HG02798 (cell line): ENCODE data around the gene FAM210A.
"Not testable (repeated sequence)": the region's sequence is repeated elsewhere in the genome, so short reads cannot be mapped to it uniquely, and the experiment has no call there.

Experiments used
- ATAC-seq: cut with Tn5 transposase; IDR thresholded peaks from one replicate; pipeline ENCODE4 v1.9.1; 2021; ENCODE audit warnings: mild to moderate bottlenecking; ENCODE audit not compliant: unreplicated experiment, poor library complexity

The FAM210A gene, protein sequence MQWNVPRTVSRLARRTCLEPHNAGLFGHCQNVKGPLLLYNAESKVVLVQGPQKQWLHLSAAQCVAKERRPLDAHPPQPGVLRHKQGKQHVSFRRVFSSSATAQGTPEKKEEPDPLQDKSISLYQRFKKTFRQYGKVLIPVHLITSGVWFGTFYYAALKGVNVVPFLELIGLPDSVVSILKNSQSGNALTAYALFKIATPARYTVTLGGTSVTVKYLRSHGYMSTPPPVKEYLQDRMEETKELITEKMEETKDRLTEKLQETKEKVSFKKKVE

DNA sequence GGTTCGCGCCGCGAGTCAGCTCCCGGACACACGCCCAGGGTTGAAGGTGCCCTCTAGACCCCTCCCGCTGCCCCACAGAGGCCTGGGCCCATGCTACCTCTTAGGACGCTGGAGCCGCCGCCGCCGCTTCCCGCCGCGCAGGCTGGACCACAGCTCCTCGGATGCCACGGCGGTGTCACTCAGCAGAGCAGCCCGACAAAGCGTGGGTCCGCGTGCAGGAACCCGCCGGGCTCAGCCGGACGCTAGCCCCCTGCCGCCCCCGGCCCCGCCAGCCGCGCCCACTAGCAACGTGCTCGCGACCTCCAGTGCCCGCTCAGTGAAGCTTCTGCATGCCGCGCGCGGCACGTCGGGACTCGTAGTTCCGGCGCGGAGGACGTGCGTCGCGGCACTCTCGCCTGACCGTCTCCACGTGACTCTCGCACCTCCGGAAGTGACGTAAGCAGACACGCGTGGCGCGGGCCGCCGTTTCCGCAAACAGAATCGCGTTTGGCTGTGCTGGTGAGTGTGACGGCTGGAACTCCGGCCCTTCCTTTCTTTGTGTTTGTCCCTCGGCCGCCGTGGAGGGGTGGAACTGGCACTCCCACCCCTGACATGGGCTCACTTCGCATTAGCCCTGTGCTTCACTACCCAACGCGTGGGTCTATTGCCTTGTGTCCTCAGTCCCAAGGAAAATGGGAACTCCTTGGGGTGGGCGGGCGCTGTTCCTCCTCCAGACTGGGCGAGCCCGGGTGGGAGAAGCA lies at the start of gene FAM210A, which contains the start of gene RNMT:
FAM210A (minus strand) TSS at position 327 of the 740 bp plus-strand sequence. CDS start 44,481 bp downstream, outside the sequence.
RNMT (plus strand) TSS at position 442 of the 740 bp plus-strand sequence. CDS start 4,845 bp downstream, outside the sequence.
- peak; percentile 97 for ATAC-seq

DNA sequence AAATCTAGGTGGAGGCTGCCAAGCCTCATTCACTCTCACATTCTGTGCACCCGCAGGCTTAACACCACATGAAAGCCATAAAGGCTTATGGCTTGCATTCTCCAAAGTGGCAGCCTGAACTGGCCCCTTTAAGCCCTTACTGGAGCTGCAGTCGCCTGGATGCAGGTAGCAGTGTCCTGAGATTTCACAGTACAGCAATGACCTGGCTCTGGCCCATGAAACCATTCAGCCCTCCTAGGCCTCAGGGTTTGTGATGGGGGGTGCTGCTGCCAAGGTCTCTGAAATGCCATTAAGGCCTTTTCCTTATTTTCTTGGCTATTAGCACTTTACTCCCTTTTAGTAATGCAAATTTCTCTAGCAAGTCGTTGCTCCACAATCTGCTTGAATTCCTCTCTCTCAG lies 48.7 kb upstream of the FAM210A start:
- ATAC-seq: no peak

DNA sequence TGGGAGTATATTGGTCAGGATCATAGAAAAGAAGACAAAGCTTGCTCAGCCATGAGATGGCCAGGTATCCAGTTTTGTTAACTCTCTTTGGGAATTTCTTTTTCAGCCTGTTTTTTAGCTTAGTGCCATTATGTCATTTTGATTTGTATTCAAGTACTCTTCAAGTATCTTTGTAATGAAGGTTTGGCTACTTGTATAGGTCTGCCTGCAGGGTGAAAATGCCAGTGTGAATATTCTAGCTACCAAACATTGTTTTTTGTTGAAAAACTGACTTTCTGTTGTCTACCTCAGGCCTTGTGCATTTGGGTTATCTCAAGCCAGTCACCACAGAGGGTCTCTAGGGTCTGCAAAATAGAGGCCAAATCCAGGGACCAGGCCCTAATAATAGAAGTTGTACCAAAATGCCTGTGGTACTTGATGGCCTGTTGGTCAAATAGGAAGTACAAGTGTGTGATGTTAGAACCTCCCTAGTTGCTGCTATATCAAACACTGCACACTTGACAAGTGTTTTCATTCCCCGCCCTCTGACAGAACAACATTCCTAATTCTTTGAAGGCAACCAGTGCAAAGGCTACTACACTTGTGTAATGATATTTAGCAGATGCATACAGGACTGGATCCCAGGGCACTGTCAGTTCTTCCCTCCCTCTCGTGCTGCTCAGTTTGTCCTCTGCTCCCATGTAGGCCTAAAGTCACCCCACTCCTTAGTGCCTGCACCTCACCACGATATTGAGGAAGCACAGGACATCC lies 36.5 kb upstream of the FAM210A start:
- no peak for ATAC-seq

DNA sequence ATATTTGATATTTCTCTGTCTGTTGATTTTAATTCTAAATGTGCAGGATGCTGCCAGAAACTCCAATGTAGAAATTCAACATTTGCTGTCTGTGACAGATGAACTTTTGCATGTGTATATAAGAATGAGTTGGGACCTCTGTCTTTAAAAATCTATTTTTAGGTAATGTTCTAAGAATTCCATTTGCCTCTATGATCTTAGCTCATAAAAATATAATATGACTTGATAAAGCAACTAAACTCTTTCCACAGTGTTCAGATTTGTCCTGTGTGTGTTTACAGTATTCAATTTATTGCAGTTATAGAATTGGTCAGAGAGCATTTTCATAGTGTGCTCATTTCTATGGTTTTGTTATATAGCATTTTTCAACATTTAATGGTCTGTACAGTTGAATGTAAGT lies 33.7 kb upstream of the FAM210A start:
- no peak for ATAC-seq

DNA sequence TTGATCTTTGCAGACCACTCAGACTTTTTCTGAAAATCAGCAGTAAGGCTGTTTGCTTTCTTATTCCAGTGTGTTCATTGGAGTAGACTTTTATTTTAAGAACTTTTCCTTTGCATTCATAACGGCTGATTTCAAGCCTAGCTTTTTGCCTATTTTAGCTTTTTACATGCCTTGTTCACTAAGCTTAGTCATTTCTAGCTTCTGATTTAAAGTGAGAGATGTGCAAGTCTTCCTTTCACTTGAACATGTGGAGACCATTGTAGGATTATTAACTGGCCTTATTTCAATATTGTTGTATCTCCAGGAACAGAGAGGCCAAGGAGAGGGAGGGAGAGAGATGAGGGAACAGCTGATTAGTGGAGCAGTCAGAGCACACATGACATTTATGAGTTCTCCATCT lies 32.3 kb upstream of the FAM210A start:
- ATAC-seq: no peak

DNA sequence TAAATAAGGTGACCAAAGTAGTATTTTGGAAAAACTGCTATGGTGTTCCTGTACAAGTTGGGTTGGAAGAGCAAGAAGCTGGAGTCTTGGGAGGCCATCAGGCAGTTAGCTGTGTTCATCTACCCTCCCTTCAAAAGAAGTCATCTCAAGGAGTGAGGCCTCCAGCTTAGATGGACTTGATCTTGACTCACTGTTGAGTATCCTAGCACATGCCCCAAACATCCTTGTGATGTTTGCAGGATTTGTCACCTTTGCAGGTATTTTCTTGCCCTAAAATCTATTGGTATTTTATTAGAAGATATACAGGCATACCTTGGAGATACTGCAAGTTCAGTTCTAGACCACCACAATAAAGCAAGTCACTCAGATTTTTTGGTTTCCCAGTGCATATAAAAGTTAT lies 30.3 kb upstream of the FAM210A start:
- ATAC-seq: no peak

DNA sequence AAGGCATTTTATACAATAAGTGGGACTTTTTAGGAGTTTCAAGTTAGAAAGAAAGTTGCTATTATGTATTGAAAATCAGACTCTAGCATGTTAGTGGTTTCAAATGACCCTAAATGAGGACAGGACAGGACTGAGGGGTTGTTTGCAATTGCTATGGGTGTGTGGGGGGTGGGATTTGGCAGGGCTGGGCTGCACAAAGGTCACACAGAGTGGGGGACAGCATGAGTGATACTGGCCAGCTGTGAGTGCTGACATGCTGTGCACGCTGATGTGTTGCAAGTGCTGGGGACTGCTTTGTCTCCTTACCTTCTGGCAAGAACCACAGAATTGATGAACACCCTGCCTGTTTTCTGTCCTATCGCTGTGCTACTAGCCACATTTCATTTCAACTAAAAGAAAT lies 29.9 kb upstream of the FAM210A start:
- no peak for ATAC-seq

DNA sequence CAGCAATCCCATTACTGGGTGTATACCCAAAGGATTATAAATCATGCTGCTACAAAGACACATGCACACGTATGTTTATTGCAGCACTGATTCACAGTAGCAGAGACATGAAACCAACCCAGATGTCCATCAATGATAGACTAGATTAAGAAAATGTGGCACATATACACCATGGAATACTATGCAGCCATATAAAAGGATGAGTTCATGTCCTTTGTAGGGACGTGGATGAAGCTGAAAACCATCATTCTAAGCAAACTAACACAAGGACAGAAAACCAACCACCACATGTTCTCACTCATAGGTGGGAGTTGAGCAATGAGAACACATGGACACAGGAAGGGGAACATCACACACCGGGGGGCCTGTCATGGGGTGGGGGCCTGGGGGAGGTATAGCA lies 25.2 kb upstream of the FAM210A start:
- not testable (repeated sequence) for ATAC-seq

DNA sequence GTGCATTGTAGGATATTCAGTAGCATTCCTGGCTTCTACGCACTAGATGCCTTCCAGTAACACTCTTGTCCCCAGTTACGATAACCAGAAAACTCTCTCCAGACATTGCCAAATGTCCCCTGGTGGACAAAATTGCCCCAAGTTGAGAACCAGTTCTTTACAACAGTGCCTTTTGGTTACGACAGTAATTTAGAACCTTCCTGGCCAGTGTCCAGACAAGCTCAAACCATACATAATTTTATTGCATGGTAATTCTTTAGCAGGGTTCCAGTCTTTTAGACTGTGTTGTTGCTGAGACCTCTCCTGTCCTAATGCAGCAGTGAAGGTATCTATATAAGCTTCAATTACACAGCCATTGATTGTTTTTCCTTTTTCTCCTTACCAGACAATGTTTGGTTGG lies 20.3 kb upstream of the FAM210A start:
- no peak for ATAC-seq

DNA sequence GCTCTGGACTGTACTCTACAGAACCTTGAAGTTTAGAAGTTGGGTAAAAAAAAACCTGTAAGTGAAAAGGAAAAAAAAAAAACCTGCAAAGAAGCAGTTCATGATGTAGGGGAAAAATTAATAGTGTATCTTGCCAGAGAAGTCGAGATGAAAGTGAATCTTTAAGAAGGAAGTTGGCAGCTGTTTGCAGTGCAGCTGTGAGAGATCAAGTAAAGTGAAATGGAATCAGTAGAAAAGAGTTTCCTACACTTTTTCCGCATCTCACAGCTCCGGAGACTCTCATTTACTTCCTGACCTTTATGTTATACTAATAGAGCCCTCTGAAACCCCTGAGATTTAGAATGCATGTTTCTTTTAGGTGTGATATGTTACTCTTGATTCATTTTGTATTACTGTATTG lies 19.3 kb upstream of the FAM210A start:
- ATAC-seq: no peak

DNA sequence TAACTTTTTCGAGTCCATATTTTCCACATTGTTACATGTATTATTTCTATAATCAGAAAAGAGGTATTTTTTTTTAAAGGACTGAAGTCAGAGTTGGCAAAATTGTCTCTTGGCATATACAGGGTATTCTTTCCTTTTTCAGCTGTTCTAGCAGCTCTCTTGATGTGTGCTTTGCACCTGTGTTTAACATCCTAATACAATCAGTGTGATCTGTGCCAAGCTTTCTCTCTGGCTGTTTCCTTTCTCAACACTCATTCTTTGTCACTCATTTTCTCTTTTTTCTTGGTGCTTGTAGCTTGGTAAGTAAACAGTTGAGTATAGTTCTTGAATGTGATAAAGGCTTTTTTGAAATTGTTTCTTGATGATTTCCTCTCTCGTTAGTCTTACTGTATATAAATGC lies 9.3 kb upstream of the FAM210A start:
- no peak for ATAC-seq

DNA sequence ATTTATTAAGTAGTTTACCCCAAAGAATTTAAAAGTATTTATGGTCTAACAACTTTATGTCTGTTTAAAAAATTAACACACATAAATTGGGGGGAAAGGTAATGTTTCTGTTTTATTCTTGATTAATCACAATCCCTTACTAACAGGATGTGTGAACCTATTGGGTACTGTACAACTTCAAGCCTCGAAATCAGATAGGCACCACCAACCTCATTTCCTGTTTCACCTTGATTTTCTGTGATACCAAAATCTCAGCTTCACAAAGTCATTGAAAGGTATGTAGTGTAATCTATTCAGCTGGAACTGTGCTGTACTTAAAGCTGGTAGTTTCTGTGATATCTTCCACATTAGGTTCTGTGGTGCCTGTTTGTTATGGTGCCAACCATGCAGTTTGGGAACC lies 4.1 kb upstream of the FAM210A start:
- no peak for ATAC-seq

DNA sequence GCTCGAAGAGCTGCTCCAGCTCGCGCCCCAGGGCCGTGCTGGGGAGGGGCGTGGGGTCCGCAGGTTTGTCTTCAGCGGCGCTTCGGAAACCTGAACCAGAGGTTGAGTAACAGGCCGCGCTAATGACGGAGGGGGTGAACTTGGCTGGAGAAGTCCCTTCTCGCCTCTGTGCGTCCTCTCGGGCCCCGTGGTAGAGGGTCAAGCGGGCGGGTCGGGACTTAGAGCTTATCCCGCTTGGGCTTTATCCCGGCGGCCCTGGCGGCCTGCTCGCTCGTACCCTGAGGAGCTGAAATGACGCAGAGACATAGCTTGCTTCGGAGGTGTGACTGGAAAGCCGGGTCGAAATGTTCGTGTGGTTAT lies 594 bp upstream of the FAM210A start:
- ATAC-seq: peak; percentile 13

DNA sequence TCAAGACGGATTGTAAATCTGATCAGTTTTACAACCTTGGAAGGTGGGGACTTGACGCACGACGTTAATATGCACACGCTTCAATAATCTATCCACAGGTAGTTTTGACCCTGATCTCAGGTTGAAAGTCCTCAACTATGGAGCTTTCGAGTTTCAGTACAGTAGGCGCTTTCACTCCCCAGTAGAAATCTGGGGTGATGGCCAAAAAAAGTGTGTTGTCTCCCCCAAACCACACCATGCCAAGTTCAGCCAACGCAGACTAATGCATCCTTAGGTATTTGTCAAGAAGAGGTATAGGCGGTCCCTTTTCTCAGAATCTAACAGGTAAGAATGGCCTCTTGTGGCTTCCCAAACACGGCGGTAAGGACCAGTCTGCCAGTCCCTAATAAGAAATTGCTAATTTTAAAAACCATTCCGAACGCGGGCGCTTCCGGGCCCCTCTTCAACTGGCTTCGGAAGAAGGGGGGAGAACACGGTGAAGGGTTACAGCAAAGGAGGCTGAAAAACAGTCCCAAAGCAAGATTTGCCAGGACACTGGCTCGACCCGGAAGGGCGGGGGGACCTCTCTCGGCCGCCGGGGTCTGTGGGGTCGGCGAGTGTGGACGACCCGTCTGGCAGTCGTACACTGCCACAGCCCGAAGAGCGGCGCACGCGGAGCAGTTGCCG lies 659 bp downstream of the FAM210A start:
- ATAC-seq: no peak

DNA sequence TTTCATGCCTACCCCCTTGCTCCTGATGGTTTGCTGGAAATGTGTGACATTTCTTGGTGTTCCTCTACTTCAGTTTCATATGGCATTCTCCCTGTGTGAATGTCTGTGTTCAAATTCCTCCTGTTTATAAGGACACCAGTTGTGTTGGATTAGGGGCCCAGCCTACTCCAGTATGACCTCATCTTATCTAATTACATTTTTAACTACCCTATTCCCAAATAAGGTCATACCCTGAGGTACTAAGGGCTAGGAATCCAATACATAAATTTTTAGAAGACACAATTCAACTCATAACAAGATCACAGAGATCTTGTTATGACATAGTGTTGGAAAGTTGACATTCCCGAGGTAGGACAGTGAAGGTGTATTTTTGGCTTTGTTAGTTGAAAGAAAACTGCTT lies 5.5 kb downstream of the FAM210A start:
- ATAC-seq: no peak

DNA sequence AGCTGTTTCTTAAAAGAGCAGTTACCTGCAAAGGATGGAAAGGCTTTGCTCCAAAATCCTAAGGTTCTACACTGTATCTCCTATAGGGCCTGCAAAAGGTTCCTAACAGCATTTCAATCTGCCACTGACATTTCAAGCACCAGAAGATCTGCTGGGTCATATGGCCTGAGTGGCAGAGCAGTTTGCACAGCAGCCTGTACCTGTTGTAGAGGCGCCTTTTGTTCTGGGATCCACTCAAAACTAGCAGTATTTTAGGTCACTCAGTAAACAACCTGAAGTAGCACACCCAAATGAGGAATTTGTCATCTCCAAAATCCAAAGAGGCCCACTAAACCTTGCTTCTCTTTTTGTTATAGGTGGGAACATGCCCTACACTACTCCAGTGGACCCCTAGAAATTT lies 6.2 kb downstream of the FAM210A start:
- no peak for ATAC-seq

DNA sequence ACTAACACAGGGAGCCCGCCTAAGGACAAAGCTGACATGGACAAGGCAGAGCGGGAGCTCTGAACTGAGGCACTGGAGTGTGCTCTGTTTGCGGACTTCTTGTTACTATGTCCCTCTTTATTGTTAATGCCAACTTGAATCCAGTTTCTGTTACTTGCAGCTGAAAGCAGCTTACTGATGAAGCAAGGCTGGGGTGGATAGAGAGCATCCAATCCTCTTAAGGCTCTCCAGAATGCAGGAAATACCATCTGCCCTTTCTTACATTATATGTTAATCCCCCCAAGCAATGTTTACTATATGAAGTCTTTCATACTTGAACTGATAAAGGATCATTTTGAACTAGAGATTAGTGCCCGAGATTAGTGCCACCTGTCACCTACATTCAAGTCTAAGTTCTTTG lies 9.4 kb downstream of the FAM210A start:
- no peak for ATAC-seq

DNA sequence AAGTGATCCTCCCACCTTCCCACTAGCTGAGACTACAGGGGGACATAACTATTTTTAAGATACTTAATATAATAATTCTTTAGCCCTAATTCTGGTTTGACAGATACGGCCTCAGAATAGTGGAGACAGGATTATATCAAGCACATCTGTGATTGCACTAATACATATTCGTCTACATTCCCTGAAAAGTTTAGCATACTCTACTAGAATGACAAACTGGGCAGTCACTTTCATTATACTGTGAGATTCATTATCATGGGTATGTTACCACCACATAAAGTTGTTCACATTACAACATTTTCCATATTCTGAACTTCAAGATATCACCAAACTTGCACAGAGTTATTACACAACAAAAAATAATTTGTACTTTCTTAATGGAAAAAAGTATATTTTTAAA lies 11.0 kb downstream of the FAM210A start:
- no peak for ATAC-seq

DNA sequence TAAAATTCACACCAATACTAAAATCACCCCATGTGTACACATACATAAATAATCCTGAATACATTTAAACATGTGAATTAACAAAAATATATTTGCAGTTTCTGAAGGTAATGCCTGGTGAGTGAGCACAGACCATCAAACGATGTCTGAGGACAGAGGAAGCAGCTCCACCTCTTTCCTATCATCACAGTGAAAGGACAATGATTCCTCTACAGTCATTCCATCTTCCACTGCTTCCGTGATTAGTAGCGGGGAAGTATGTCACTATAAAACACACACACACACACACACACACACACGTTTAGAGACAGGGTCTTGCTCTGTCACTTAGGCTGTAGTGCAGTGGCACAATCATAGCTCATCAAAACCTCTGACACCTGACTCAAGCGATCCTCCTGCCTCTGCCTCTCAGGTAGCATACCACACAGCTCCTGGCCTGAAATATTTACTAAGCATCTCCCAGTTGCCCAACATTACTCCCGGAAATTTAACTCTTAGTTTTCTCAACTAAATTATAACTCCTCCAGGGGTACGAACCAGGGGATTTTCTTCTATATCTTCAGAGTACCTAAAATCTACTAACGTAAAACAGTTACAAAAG lies 12.8 kb downstream of the FAM210A start:
- no peak for ATAC-seq

DNA sequence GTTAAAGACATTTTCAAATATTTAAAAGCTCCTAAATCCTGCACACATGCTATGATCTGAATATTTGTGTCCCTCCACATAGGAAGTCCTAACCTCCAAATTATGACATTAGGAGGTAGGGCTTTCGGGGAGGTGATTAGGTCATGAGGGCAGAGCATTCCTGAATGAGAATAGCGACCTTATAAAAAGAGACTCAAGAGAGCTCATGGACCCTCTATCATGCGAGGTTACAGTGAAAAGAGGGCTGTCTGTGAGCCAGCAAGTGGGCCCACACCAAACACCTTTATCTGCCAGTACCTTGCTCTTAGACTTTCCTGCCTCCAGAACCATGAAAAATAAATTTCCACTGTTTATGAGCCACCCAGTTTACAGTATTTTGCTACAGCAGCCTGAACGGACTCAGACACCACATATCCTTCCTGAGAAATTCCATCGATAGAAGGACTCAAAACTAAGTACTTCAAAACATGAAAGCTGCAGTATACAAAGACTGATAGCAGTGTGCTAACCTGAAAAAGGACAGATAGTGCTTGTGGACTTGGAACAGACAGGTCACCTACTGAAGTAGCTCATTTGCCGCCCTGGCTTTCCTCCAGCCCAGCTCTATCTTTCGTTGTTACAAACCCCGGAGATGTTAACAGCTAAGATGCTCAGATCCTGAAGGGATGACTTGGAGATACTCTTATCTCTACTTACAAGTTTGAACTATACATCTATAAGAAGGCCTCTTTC lies 13.8 kb downstream of the FAM210A start:
- ATAC-seq: no peak
